Chondrocyte (in vitro differentiated cells): ENCODE results near the gene KRT23. TPM values are rescaled to one million over a fixed set of nuclear protein-coding genes. Genes with fewer than 3 reads are reported as not detected.

Experiments
- DNase-seq: peaks from one replicate; pipeline ENCODE4 v3.0.0; 2021; ENCODE audit warnings: mixed read lengths, low spot score
- H3K27ac Mint-ChIP-seq: one replicate; pipeline ENCODE4 v1.8.0; 2021; ENCODE audit warnings: mild to moderate bottlenecking, moderate library complexity, mixed read lengths; ENCODE audit not compliant: unreplicated experiment
- H3K27me3 Mint-ChIP-seq: 2 replicates; pipeline ENCODE4 v1.8.0; 2021; ENCODE audit warnings: low read depth, mixed read lengths
- H3K36me3 Mint-ChIP-seq: 2 replicates; pipeline ENCODE4 v1.8.0; 2021; ENCODE audit warnings: low read depth, mixed read lengths
- H3K4me1 Mint-ChIP-seq: 2 replicates; pipeline ENCODE4 v1.8.0; 2021; ENCODE audit warnings: low read depth, mild to moderate bottlenecking, mixed read lengths
- H3K4me3 Mint-ChIP-seq: one replicate; pipeline ENCODE4 v1.8.0; 2021; ENCODE audit warnings: mild to moderate bottlenecking, moderate library complexity, mixed read lengths; ENCODE audit not compliant: unreplicated experiment
- H3K9me3 Mint-ChIP-seq: 2 replicates; pipeline ENCODE4 v1.8.0; 2021; ENCODE audit warnings: low read depth, mixed read lengths
- CTCF ChIP-seq: fragments of 200-600 bp; sonication (generic); IDR thresholded peaks from 2 replicates; pipeline ENCODE4 v1.5.0; 2021; ENCODE audit warnings: antibody characterized with exemption, mild to moderate bottlenecking, moderate library complexity
- total RNA-seq: library from RNA; stranded (reverse); gene quantifications from 3 replicates; pipeline ENCODE4 v1.2.1, GENCODE V29; 2021

Gene KRT23
- total RNA-seq, 1 donor from 2014 or later = not detected

- Mint-ChIP-seq H3K27me3 (no peaks in the 10 kb centered on the region), H3K4me3 (no peak within 1 kb of the TSS), H3K4me1 (no peaks in the 10 kb centered on the region), H3K27ac (no peak within 1 kb of the TSS), H3K9me3 (peaks cover 15% of the 10 kb centered on the region), H3K36me3 (peaks cover 1% of the 10 kb centered on the region)
- TF ChIP-seq CTCF = no peak
- no peak for DNase-seq
Measured at GRCh38 chr17:40966848-40967247, 29.4 kb upstream of the KRT23 start, which contains the start of gene KRT39. Gene KRT39 (minus strand): TSS chr17:40966948. CDS start chr17:40966856, 92 bp downstream.

- no peaks in the 10 kb centered on the region for H3K36me3 Mint-ChIP-seq
- DNase-seq = no peak
- H3K27me3 Mint-ChIP-seq = no peaks in the 10 kb centered on the region
- H3K27ac Mint-ChIP-seq = no peak overlapping the region
- H3K4me1 Mint-ChIP-seq = no peaks in the 10 kb centered on the region
- H3K9me3 Mint-ChIP-seq = peaks cover 13% of the 10 kb centered on the region
- TF ChIP-seq CTCF = peak; percentile 81
- H3K4me3 Mint-ChIP-seq = no peak overlapping the region
Measured at GRCh38 chr17:40963838-40964237, 26.4 kb upstream of the KRT23 start.

DNA sequence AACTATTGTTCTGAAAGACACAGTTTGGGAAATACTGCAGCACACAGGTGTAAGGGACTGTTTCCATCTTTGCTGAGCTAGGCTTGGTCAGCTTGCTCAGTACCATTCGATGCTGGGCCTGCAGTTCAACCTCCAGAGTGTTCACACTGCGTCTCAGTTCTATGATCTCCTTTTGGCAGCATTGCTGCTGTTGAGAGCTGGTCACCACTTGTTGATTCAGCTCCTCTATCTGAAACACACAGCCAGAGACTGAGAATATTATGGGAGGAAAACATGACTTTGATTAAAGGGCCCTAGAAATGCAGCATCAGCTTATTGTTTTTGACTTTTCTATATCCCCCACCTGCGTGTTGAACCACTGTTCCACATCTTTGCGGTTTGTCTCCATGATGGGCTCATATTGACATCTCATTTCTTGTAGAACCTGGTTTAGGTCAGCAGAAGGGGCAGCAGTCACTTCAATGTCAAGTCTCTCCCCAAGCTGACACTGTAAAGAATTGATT is 24.7 kb upstream of the KRT23 start:
- peaks cover 13% of the 10 kb centered on the region for H3K9me3 Mint-ChIP-seq
- no peaks in the 10 kb centered on the region for H3K27me3 Mint-ChIP-seq
- H3K36me3 Mint-ChIP-seq = no peaks in the 10 kb centered on the region
- DNase-seq = no peak
- no peak overlapping the region for H3K4me3 Mint-ChIP-seq
- no peak overlapping the region for H3K27ac Mint-ChIP-seq
- no peak for TF ChIP-seq CTCF
- H3K4me1 Mint-ChIP-seq = peaks cover 12% of the 10 kb centered on the region

DNA sequence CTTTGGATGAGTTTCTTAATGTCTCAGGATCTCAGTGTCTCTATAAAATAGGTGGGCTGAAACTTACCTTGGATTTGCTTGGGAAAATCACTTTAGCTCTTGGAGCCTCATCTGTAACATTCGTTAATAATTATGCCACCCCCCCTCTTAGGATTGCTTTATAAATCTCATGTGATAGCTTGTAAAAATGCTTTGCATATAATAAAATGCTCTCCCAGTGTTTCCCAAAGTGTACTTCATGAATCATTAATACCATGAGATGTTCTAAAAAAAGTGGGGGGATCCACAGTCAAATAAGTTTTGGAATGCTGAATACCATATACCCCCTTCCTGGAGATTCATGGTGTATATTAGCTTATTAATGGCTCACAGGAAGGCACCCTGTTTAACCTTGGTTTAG is 24.1 kb upstream of the KRT23 start:
- TF ChIP-seq CTCF = no peak
- H3K4me1 Mint-ChIP-seq = peaks cover 17% of the 10 kb centered on the region
- no peak for DNase-seq
- no peaks in the 10 kb centered on the region for H3K27me3 Mint-ChIP-seq
- peaks cover 13% of the 10 kb centered on the region for H3K9me3 Mint-ChIP-seq
- H3K4me3 Mint-ChIP-seq = no peak overlapping the region
- no peak overlapping the region for H3K27ac Mint-ChIP-seq
- H3K36me3 Mint-ChIP-seq = no peaks in the 10 kb centered on the region

DNA sequence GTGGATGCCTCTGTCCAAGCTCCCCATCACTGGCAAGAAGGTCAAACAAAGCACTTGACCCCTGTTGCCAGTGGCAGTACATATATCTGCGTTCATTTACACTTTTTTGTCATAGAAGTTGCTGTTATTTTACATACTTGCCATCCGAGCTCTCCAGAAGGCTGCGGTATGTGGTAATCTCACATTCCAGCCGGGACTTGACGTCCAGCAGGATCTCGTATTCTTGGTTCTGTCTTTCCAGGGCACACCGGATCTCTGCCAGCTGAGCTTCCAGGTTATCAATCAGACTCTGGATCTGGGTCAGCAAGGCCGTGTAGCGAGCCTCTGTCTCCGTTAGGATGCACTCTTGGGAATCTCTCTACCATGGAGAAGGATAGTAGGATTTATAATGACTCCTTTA is 22.7 kb upstream of the KRT23 start:
- H3K4me3 Mint-ChIP-seq = no peak overlapping the region
- H3K4me1 Mint-ChIP-seq = peaks cover 25% of the 10 kb centered on the region
- DNase-seq = no peak
- no peaks in the 10 kb centered on the region for H3K36me3 Mint-ChIP-seq
- H3K9me3 Mint-ChIP-seq = peaks cover 2% of the 10 kb centered on the region
- no peak overlapping the region for H3K27ac Mint-ChIP-seq
- H3K27me3 Mint-ChIP-seq = no peaks in the 10 kb centered on the region
- TF ChIP-seq CTCF = no peak
